DMS 273 treated with DMSO at 0.1 percent for 48 hours (cell line): ENCODE data around the gene ZBTB44.
"Not testable (repeated sequence)": the region's sequence is repeated elsewhere in the genome, so short reads cannot be mapped to it uniquely, and the experiment has no call there.

Experiments used
- DNase-seq: peaks from one replicate; lab custom pipeline; 2025; lab: John Stamatoyannopoulos, UW

The ZBTB44 gene

DNA sequence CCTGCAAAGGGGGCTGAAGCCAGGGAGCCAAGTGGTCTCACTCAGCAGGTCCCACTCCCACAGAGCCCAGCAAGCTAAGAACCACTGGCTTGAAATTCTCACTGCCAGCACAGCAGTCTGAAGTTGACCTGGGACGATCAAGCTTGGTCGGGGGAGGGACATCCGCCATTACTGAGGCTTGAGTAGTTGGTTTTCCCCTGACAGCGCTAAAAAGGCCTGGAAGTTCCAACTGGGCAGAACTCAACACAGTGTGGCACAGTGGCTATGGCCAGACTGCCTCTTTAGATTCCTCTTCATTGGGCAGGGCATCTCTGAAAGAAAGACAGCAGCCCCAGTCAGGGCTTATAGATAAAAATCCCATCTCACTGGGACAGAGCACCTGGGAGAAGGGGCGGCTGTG, 64.8 kb downstream of the ZBTB44 start:
- DNase-seq = not testable (repeated sequence)

GRCh38 chr11:130249371-130249770, 65.3 kb downstream of the ZBTB44 start:
- DNase-seq = no peak

DNA sequence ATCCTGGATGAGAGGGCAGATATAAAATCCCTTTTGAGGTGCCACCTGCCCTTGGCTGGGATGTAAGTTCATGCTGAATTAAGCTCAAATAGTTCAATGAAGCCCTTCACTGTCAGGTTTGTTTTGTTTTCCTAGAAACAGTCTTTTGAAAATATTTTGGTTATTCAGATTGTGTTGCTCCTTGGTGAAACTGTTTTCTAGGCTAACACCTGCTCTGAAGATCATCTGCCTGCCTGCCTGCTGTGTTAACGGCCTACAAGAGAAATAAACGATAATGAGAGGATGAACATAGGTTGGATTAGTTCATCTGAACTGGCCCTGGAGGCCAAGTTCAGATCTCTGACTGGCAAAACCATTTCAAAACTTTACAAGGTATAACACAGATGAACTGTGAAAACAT, 67.4 kb downstream of the ZBTB44 start:
- no peak for DNase-seq

GRCh38 chr11:130246738-130247137, 68.0 kb downstream of the ZBTB44 start:
- no peak for DNase-seq

- DNase-seq = no peak
Observed at GRCh38 chr11:130246270-130246669, 68.4 kb downstream of the ZBTB44 start.

DNA sequence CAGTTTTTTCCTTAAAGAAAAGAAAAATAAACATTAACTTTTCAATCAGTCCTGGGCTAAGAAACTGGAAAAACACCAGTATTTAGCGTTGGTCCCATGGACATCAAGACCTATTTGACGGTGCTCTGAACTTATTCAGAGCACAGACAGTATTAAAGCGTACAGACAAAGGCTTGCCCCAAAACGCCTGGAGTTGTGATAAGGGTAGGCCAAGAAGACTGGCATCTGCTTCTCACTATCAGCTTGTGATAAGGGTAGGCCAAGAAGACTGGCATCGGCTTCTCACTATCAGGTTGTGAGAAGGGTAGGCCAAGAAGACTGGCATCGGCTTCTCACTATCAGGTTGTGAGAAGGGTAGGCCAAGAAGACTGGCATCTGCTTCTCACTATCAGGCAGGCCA, 69.3 kb downstream of the ZBTB44 start:
- DNase-seq = not testable (repeated sequence)

DNA sequence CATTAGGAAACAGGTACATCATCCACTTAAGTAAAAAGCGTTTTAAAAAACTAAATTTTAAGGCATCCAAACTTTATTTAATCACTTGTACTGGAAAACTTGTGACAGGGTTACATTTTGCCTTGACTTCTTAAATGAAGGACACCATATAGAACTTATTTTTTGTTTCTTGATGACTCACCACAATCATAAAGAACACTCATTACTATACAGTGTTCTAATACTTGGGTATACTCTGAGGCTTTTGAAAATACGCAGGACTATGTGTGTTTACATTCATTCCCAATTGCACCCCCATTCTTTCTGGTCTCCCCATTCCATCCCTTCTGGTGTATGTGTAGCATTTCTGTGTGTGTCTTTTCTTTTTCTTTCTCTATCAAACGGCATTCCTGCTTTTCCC, 69.9 kb downstream of the ZBTB44 start:
- no peak for DNase-seq

DNA sequence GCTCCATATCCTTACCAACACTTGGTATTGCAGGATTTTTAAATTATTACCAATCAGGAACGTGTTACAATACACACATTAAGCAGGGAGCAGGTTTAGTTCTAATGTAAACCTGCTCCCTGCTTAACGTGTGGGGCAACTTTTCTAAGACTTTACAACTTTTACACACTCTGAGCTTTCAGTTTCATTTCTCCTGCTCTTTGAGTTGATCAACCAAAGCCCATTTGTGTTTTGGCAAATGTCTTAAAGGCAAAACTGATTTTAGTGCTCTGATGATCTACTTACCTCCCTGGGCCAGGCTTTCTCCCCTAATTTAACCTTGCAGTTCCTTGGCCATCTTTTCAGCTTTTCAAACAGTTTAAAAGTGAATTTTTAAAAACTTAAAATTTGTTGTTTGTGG, 70.9 kb downstream of the ZBTB44 start:
- no peak for DNase-seq

- no peak for DNase-seq
Observed at GRCh38 chr11:130241713-130242112, 73.0 kb downstream of the ZBTB44 start.

DNA sequence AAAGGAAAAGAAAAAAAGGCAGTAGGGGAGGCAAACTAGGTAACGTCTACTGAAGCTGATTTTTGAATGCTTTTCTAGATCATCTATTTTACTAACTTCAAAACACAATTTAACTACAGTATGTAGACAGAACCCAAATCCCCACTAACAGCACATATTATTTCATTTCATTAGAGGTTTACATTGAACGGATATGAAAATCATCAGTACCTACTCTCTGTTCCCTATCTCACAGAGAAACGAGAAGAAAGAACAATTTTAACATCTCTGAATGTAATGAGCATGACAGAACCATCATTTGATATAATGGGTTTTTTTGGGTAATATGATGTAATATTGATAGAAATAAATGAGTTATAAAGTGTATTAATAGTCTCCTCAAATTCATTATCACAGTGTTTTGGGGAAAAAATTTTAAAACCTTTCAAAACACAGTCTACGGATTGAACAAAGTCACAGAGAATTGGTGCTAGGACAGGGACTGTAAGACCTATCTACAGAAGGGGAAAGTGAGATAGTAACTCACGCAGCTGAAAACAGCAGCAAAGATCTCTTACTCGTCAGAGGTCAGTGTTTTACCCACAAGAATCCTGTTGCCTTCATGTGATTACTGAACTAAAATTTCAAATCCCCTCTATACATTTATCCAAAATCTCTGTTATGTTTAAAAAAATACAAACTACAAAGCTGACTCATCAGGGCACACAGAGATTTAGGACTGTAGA, 77.3 kb downstream of the ZBTB44 start:
- no peak for DNase-seq

DNA sequence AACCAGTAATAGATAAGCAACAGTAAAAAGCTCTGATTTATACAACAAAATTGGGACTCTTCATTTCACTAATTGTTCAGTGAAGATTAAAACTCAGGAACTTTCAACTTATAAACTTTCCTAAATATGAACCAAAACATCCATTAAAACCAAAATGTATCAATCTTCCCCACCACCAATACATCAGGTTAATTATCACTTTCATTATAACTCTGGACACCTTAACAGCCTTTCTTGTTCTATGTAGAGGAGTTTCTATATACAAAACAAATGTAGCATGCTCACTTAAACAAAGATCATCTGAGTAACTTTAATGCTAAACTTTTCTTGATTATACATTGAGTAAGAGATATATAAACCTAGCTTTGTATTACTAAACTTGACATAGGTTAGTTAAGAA, 80.4 kb downstream of the ZBTB44 start:
- DNase-seq = no peak

- not testable (repeated sequence) for DNase-seq
Observed at GRCh38 chr11:130233888-130234287, 80.8 kb downstream of the ZBTB44 start.

- not testable (repeated sequence) for DNase-seq
Observed at GRCh38 chr11:130233486-130233885, 81.2 kb downstream of the ZBTB44 start.

DNA sequence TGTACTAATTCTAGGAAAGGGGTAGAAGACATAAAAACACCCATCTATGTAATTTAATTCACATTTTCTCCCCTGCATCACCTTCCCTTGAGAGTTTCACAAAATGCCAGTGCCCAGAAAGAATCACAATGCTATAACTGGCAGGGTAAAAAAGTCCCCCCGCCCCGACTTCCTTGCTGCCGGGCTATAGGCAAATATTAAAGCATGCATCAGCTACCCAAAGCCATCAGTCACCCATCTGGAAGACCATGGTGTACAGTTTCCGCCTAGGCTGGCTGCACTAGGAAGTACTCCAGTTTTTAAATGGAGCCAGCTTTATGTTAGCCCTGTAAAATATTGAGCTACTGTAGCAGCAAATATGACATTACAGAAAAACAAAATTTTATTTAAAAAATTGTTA, 87.3 kb downstream of the ZBTB44 start:
- no peak for DNase-seq

DNA sequence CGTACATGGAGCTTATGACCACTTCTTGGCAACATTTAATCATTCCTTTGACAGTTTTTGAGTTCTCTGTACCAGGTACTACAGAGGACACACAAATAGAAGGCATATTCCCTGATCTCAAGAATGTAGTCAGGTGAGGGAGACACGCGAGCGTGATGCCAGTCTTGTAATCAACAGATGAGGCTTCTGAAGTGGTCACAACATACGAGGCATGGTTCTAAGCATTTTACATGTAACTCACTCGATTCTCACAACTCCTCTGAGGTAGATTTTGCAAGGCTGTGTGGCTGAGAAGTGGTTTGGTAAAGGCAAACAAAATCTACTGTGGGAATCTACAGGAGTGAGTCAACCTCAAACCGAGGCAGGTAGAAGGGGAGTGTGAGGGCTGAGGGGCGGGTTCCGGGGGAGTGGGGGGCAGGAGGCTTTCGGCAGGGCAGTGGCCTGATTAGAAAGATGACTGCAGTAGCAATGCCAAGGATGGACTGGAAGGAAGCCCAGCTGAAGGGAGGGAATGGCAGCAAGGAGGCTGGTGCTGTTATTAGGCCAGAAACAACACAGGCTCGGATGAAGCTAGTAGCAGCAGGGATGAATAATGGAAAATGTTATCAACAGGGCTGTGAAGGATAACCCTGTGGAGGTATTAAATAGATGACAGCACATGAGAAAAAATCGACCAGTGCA, 91.3 kb downstream of the ZBTB44 start:
- DNase-seq = no peak

GRCh38 chr11:130220311-130221035, 94.2 kb downstream of the ZBTB44 start:
- no peak for DNase-seq

- DNase-seq = no peak
Observed at GRCh38 chr11:130219148-130219547, 95.6 kb downstream of the ZBTB44 start.

DNA sequence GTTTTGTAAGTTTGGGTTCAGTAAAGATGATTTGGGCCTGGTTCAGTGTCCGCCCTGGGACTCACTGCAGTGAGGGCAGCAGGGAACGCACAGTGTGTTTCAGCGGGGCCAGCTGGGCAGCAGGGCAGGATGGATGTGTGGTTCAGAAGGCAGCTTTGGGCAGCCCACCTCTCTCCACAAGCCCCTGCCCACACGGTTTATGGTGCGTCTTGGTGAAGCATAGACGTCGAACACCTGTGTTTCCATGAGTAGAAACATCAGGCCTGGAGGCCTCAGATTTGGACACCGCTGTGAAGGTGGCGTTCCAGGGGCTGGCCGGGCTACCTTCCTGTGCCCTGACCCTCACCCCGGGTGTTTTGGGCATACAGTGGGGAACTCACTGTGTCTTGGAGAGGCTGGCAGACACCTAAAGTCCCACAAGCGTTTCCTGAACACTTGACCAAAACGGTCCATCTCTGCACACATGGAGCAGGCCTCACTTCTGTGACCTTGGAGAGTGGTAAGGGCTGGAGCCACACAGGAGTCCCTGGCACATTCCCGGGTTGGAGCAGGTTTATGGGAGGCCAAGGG, 96.1 kb downstream of the ZBTB44 start:
- DNase-seq = no peak

GRCh38 chr11:130217133-130218031, 97.3 kb downstream of the ZBTB44 start:
- DNase-seq = no peak

DNA sequence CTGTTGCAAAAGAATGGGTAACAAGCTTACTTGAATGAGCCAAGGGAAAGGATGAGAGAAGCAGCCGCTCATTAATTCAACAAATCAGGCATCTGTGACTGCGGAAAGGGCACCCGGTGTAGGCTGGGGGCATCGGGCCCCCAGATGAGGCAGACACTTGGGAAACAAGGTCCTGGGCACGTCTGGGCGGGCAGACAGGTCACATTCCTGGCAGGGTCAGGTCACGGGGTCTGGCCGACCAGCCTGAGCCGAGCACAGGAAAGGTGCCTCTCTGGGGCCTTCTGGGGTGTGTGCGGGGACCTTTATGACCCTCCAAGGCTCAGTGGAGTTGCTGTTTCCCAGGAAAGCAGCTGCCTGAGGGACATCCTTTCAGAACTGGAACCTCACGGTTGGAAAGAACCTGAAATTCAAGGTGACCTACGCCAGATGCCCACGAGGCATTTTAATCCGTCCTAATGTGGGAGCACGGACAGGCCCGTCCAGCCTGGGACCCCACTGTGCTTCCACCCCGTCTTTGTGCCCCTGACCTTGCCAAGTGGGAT, 98.1 kb downstream of the ZBTB44 start:
- no peak for DNase-seq

GRCh38 chr11:130216221-130216550, 98.5 kb downstream of the ZBTB44 start:
- no peak for DNase-seq
